ENCODE results near the gene CCDC85A. TPM values are rescaled to one million over a fixed set of nuclear protein-coding genes. Genes with fewer than 3 reads are reported as not detected.

The CCDC85A gene
- total and polyA plus RNA-seq, 2 of the 8 experiments (the other 6 are each of a cell fraction or from before 2014, with no cell fraction given), result 0.20 TPM; not detected in 1

DNA sequence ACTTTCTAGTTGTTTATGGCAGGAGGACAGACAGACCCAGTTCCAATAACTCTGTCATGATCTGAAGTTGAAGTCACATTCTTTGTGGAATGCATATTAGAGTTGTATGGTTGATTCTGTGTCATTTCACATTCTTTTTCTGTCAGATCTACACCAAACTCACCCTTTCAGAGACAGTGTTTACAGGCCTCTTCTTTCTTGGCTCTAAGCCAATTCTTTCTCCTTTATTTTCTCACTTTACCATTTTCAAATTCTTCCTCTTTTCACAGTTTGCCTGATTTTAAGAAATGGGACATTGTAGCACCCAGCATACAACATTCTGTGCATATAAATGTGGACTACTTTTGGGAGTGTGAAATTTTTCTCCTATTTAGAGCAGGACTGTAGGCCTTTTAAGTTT lies 103.7 kb downstream of the CCDC85A start (continued):
- TF ChIP-seq, protein P1, sequence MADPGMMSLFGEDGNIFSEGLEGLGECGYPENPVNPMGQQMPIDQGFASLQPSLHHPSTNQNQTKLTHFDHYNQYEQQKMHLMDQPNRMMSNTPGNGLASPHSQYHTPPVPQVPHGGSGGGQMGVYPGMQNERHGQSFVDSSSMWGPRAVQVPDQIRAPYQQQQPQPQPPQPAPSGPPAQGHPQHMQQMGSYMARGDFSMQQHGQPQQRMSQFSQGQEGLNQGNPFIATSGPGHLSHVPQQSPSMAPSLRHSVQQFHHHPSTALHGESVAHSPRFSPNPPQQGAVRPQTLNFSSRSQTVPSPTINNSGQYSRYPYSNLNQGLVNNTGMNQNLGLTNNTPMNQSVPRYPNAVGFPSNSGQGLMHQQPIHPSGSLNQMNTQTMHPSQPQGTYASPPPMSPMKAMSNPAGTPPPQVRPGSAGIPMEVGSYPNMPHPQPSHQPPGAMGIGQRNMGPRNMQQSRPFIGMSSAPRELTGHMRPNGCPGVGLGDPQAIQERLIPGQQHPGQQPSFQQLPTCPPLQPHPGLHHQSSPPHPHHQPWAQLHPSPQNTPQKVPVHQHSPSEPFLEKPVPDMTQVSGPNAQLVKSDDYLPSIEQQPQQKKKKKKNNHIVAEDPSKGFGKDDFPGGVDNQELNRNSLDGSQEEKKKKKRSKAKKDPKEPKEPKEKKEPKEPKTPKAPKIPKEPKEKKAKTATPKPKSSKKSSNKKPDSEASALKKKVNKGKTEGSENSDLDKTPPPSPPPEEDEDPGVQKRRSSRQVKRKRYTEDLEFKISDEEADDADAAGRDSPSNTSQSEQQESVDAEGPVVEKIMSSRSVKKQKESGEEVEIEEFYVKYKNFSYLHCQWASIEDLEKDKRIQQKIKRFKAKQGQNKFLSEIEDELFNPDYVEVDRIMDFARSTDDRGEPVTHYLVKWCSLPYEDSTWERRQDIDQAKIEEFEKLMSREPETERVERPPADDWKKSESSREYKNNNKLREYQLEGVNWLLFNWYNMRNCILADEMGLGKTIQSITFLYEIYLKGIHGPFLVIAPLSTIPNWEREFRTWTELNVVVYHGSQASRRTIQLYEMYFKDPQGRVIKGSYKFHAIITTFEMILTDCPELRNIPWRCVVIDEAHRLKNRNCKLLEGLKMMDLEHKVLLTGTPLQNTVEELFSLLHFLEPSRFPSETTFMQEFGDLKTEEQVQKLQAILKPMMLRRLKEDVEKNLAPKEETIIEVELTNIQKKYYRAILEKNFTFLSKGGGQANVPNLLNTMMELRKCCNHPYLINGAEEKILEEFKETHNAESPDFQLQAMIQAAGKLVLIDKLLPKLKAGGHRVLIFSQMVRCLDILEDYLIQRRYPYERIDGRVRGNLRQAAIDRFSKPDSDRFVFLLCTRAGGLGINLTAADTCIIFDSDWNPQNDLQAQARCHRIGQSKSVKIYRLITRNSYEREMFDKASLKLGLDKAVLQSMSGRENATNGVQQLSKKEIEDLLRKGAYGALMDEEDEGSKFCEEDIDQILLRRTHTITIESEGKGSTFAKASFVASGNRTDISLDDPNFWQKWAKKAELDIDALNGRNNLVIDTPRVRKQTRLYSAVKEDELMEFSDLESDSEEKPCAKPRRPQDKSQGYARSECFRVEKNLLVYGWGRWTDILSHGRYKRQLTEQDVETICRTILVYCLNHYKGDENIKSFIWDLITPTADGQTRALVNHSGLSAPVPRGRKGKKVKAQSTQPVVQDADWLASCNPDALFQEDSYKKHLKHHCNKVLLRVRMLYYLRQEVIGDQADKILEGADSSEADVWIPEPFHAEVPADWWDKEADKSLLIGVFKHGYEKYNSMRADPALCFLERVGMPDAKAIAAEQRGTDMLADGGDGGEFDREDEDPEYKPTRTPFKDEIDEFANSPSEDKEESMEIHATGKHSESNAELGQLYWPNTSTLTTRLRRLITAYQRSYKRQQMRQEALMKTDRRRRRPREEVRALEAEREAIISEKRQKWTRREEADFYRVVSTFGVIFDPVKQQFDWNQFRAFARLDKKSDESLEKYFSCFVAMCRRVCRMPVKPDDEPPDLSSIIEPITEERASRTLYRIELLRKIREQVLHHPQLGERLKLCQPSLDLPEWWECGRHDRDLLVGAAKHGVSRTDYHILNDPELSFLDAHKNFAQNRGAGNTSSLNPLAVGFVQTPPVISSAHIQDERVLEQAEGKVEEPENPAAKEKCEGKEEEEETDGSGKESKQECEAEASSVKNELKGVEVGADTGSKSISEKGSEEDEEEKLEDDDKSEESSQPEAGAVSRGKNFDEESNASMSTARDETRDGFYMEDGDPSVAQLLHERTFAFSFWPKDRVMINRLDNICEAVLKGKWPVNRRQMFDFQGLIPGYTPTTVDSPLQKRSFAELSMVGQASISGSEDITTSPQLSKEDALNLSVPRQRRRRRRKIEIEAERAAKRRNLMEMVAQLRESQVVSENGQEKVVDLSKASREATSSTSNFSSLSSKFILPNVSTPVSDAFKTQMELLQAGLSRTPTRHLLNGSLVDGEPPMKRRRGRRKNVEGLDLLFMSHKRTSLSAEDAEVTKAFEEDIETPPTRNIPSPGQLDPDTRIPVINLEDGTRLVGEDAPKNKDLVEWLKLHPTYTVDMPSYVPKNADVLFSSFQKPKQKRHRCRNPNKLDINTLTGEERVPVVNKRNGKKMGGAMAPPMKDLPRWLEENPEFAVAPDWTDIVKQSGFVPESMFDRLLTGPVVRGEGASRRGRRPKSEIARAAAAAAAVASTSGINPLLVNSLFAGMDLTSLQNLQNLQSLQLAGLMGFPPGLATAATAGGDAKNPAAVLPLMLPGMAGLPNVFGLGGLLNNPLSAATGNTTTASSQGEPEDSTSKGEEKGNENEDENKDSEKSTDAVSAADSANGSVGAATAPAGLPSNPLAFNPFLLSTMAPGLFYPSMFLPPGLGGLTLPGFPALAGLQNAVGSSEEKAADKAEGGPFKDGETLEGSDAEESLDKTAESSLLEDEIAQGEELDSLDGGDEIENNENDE (IDR thresholded peaks at IDR 0.05; ENCODE audit: insufficient replicate concordance, low read length), result no peak
- TF ChIP-seq SP1 (IDR thresholded peaks at IDR 0.05; ENCODE audit: low read depth, low read length), result no peak

All from H1 (cell line).